ENCODE results near the gene ARMC2.
"Not testable (repeated sequence)": the region's sequence is repeated elsewhere in the genome, so short reads cannot be mapped to it uniquely, and the experiment has no call there.

ARMC2 gene

DNA sequence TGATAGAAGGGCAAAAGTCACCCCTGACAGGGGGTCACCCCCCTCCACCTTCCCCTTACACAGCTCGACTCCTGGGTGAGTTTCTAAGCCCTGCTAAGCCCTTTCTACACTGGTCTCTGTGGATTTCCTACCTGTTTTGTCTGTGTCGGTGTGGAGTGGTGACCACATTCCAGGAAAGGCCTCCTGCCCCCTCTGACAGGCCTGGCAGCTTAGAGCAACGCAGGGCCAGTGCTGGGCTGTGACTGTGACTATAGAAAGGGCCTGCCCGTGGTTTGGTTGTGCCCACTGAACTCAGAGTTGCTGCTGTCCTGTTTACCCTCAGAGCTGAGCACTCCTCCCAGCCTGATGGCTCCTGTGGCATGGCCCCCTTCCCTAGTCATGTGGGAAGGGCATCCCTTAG lies 109.0 kb downstream of the ARMC2 start:
- no peak for DNase-seq

- no peak for DNase-seq
Observed at GRCh38 chr6:108958900-108959770, 110.9 kb downstream of the ARMC2 start.

DNA sequence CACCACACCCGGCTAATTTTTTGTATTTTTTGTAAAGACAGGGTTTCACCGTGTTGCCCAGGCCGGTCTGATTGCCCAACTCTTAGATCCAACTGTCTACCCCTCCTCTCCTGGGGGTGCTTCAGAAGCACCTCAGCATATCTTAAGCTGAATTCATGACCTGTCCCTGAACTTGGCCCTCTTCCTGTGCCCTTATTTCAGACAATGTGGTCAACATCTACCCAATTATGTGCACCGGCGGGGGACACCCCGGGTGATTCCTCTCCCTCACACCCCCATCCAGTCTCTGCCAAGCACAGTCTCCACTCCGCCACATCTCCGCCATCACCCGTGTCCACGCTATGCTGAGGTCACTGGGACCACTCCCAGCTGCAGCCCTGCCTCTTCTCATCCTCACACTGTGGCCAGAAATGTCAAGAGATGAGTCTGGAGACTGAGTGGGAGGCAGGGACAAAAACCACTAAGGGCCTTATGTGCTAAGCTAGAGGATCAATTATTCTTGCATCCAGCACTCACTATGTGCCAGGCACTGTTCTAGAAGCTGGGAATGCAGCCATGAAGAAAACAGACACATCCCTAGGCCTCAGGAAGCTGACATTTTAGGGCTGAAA lies 111.9 kb downstream of the ARMC2 start:
- no peak for DNase-seq

DNA sequence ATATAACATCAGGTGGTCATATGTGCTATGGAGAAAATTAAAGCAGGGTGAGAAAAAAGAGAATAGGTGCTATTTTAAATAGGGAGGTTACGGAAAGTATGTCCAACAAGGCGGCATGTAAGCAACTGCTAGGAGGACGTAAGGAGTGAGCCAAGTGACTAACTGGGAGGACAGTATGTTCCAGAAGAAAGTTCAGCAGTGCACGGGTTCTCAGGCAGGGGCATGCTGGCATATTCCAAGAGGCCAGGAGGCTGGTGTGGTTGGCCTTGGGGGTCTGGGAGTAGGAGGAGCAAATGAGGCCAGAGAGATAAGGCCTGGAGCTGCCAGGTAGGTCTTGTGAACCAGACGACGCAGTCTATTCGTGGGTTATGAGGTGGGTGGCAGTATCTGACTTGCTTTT lies 112.4 kb downstream of the ARMC2 start:
- DNase-seq: no peak

- no peak for DNase-seq
Observed at GRCh38 chr6:108961077-108961476, 112.9 kb downstream of the ARMC2 start.

DNA sequence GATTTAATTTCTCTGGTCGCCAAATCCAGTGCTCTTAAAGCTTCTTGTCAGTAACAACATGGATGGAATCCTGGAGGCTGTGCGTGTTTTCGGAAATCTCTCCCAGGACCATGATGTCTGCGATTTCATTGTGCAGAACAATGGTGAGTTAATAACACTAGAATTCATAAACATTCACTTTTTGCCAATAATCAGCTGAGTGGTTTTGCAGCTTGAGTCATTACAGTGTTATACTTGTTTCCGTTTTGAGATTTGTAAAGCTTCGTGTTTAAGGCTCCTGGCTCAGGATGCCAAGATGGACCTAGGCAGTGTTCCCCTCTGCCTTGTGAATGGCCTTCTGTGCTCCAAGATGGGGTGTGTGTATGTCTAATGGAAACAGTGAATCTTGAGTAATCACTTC lies 113.8 kb downstream of the ARMC2 start:
- DNase-seq: no peak

DNA sequence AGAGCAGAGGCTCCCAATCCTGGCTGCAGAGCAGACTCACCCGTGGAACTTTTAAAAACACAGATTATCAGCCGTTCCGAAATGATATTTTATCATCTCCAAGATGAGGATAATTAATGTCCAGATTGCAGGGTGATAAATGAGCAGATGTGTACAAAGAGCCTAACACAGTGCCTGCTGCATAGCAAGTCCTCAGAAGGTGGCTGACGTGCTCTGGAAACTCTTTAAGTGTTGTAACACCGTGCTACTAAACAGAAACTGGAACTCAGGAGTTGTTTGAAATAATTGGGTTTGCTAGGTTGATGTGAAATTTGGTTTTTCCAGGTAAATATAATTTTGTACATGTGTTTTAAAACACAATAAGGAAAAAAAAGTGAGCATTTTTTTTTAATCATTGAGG lies 118.0 kb downstream of the ARMC2 start:
- DNase-seq: no peak

- peak; percentile 18 for DNase-seq
Observed at GRCh38 chr6:108966855-108967755, 118.9 kb downstream of the ARMC2 start.

DNA sequence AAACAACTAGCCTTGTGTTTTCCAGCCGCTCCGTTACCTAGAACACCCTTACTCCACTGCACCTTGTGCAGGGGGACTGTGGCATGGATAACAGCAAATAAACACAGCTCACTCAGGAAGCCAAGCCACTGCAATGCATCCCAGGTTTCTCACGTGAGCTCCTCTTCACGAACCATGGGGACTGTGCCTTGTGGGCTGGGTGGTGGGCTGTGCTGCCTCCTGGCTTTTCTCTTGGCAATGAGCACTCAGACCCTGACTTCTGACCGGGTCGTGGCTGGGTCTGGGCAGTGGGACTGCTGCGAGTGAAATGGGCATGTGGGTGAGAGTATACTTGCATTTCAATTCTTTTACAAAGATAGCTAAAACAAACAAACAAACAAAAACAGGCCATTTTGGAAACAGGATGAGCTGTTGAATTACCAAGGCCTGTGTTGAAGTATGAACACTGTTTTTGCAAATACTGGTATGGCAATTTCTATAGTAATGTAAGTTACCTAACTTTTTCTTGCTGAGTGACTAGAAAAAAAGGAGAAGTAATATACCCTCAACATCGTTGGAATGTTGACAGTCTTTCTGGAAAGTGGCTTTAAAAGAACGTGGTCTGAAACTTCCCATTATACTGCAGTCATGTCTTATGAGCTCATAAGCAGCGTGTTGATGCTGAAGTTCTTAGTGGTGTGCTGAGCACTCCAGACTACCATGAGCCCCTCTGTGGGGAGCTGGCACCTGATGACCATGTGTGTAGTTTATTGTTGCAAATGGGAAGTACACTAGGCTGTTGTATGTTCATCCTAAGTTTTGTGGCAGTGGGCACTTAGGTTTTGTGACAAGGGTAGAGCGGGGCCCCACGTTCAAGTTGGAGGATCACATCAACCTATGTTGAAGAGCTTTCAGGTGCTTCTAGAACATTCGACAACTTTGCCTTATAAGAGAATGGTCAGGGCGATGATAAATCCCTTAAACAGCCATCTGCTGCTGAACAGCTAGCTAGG lies 120.4 kb downstream of the ARMC2 start:
- DNase-seq: no peak

- no peak for DNase-seq
Observed at GRCh38 chr6:108969776-108970175, 121.6 kb downstream of the ARMC2 start.

- no peak for DNase-seq
Observed at GRCh38 chr6:108974201-108974600, 126.0 kb downstream of the ARMC2 start.

DNA sequence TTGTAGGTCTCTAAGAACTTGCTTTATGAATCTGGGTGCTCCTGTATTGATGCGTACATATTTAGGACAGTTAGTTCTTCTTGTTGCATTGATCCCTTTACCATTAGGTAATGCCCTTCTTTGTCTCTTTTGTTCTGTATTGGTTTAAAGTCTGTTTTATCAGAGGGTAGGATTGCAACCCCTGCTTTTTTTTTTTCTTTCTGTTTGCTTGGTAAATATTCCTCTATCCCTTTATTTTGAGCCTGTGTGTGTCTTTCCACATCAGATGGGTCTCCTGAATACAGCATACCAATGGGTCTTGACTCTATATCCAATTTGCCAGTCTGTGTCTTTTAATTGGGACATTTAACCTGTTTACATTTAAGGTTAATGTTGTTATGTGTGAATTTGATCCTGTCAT lies 130.4 kb downstream of the ARMC2 start:
- DNase-seq: not testable (repeated sequence)

DNA sequence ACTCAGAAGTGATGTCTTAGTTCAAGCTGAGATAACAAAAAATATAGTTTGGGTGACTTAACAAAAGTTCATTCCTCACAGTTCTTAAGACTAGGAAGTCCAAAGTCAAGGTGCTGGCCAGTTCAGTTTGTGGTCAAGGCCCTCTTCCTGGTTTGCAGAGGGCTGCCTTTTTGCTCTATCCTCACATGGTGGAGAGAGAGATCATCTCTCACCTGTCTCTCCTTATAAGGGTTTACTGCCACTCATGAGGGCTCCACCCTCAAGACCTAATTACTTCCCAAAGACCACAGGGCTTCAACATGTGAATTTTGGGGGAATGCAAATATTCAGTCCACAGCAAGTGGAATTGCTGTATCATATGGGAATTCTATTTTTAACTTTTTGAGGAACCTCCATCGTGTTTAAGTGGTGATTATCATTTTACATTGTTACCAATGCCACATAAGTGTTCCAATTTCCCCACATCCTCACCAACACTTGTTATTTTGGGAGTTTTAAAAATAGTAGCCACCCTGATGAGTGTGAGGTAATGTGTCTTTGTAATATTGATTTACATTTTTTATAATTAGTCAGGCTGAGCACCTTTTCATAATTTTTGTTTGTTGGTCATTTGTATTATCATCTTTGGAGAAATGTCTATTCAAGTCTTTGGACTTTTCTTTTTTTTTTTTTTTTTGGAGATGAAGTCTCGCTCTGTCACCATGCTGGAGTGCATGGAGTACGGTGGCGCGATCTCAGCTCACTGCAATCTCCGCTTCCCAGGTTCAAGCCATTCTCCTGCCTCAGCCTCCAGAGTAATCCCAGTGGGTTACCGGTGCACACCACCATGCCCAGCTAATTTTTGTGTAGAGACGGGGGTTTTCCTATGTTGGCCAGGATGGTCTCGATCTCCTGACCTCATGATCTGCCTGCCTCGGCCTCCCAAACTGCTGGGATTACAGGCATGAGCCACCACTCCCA lies 134.2 kb downstream of the ARMC2 start:
- no peak for DNase-seq

DNA sequence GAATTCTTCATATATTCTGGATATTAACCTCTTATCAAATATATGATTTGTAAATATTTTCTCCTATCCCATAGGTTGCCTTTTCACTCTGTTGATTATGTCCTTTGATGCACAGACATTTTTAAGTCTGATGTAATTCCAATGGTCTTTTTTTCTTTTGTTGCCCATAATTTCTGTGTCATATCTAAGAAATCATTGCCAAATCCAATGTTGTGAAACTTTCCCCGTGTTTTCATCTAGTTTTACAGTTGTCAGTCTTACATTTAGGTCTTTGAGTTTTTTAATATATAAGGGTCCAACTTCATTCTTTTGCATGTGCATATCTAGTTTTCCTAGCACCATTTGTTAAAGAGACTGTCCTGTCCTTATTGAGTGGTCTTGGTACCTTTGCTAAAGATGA lies 134.9 kb downstream of the ARMC2 start:
- no peak for DNase-seq

- no peak for DNase-seq
Observed at GRCh38 chr6:108985301-108985700, 137.1 kb downstream of the ARMC2 start.

GRCh38 chr6:108987156-108987555 lies 138.9 kb downstream of the ARMC2 start:
- DNase-seq: no peak

- DNase-seq: no peak
Observed at GRCh38 chr6:108988296-108988695, 140.1 kb downstream of the ARMC2 start.

DNA sequence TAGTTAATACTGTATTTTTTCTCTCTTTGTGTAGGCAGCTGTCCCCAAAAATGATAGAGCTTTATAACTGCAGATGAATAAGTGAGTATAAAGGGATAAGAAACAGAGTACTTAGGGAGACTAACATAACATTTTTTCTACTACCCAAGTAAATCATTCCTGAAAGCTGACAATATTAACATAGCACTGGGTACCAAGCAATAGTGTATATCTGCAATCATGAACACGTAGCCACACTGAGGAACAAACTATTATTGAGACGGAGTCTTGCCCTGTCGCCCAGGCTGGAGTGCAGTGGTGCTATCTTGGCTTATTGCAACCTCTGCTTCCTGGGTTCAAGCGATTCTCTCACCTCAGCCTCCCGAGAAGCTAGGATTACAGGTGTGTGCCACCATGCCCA lies 140.5 kb downstream of the ARMC2 start:
- DNase-seq: no peak

DNA sequence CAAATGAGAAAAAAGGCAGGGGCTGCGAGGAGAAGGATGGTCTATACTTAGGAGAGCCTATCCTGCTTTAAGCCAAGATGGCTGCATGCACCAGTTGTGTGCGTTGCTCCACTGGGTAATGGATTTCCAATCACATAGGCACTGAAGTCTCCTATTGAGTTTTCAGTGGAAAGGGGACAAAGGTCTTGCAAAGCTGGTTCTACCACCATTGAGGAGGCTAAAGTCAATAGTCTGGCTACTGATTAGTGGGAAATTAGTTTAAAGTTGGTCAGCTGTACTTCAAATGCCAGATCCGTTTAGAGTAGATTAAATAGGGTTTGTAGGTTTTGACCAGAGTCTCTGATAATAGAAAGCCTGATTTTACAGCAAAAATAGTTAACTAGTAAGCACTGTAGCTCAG lies 141.5 kb downstream of the ARMC2 start:
- no peak for DNase-seq

DNA sequence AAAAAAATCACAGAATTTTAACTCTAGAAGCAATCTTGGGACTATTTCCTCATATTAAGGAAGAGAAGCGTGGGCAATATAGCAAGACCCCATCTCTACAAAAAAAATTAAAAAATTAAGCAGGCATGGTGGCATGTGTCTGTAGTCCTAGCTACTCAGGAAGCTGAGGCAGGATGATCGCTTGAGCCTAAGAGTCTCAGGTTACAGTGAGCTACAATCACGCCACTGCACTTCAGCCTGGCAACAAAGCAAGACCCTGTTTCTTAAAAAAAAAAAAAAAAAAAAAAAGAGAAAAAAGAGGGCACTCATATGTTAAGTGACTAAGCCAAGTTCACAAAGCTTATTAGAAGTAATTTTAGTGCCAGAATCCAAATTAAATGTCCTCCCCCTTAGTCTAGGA lies 145.7 kb downstream of the ARMC2 start:
- DNase-seq: no peak

DNA sequence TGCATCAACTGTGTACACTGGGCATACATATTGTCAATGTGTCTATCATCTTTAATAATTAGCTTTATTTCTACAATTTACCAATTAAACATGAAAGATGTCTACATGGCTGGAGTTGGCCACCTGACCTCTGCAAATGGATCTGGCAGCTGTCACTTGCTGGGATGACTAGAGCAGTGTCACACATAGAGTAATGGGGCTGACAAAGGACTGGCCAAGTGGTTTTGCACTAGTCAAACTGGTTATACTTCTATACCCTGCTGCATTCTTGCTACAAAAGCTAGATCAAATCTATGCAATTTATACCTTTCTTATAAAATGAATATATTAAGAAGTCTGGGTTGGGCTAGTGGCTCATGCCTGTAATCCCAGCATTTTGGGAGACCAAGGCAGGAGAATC lies 147.1 kb downstream of the ARMC2 start:
- DNase-seq: no peak
